Panc1 (cell line): ENCODE data around the gene CNOT11. TPM values are rescaled to one million over a fixed set of nuclear protein-coding genes. Genes with fewer than 3 reads are reported as not detected.

Source experiments
- ATAC-seq: fragments of 200-7000 bp; cut with Tn5 transposase; 2 replicates; pipeline ENCODE4 v1.9.1; 2020; ENCODE audit warnings: mild to moderate bottlenecking, moderate library complexity
- BruUV-seq: library from RNA; stranded (reverse); fragments of 400-500 nt; replicated peaks from 2 replicates; lab custom pipeline; 2021; lab: Mats Ljungman, UMichigan
- CTCF ChIA-PET: fragments of 300-600 bp; sonication (Branson Sonifier 250); formaldehyde crosslinking; loops from one replicate; lab custom pipeline; 2022; ENCODE audit warnings: antibody characterized with exemption; lab: Charles Lee
- POLR2A ChIA-PET: fragments of 300-600 bp; sonication (Branson Sonifier 250); formaldehyde crosslinking; loops from one replicate; lab custom pipeline; 2022; ENCODE audit warnings: antibody characterized with exemption; lab: Charles Lee
- DNase-seq: peaks from one replicate; pipeline ENCODE4 v3.0.0-alpha.2; 2010; ENCODE audit warnings: low read depth, low spot score
- H3K27ac ChIP-seq: 2 replicates; pipeline ENCODE4 v1.5.1; 2011; ENCODE audit warnings: mild to moderate bottlenecking, low read length, inconsistent platforms
- H3K27me3 ChIP-seq: fragments of 200-500 bp; sonication (Bioruptor generic); 2 replicates; pipeline ENCODE4 v1.6.0; 2014; ENCODE audit warnings: low read length, inconsistent platforms; ENCODE audit not compliant: control insufficient read depth, insufficient read depth
- H3K36me3 ChIP-seq: fragments of 200-500 bp; sonication (Bioruptor generic); 2 replicates; pipeline ENCODE4 v1.5.1; 2014; ENCODE audit warnings: inconsistent platforms, mild to moderate bottlenecking, low read length, moderate library complexity; ENCODE audit not compliant: control insufficient read depth, insufficient read depth
- H3K4me1 ChIP-seq: 2 replicates; pipeline ENCODE4 v1.5.1; 2011; ENCODE audit warnings: inconsistent platforms, mild to moderate bottlenecking, low read length, moderate library complexity; ENCODE audit not compliant: control insufficient read depth, insufficient read depth
- H3K4me3 ChIP-seq, 2 experiments: 2 replicates each; pipeline ENCODE4 v1.5.1; 2011 to 2012; ENCODE audit warnings: low read depth in 2 of 2, low read length in 2 of 2, mild to moderate bottlenecking in 2 of 2, inconsistent platforms in 1 of 2, moderate library complexity in 1 of 2
- H3K9me3 ChIP-seq: fragments of 200-500 bp; sonication (Bioruptor generic); 2 replicates; pipeline ENCODE4 v1.5.1; 2014; ENCODE audit warnings: low read depth, mild to moderate bottlenecking, inconsistent platforms, low read length, moderate library complexity; ENCODE audit not compliant: control insufficient read depth, insufficient read depth
- POLR2AphosphoS5 ChIP-seq: IDR thresholded peaks from 2 replicates; pipeline ENCODE4 v1.6.1; 2012; ENCODE audit warnings: mild to moderate bottlenecking, low read depth, low read length, moderate library complexity
- SIN3A ChIP-seq: IDR thresholded peaks from 2 replicates; pipeline ENCODE4 v1.6.1; 2012; ENCODE audit warnings: low read depth, mild to moderate bottlenecking, low read length, moderate library complexity, borderline replicate concordance; ENCODE audit not compliant: insufficient read depth
- TCF7L2 ChIP-seq: IDR thresholded peaks from 2 replicates; pipeline ENCODE4 v1.6.1; 2011; ENCODE audit warnings: mild to moderate bottlenecking, low read depth, low read length, inconsistent platforms
- in situ Hi-C: cut with HindIII; loops from 2 replicates; pipeline ENCODE4 v1.10.0; 2016; ENCODE audit warnings: low sequenced_read_pairs, low pct_unique_long_range_greater_than_20kb
- intact Hi-C: fragments of 100-400 bp; cut with micrococcal nuclease; formaldehyde crosslinking; loops from one replicate; pipeline ENCODE4 v1.10.0; 2022; ENCODE audit not compliant: unreplicated experiment
- total RNA-seq: library from RNA; stranded (reverse); gene quantifications from one replicate; pipeline ENCODE4 v1.2.1, GENCODE V29; 2021; ENCODE audit not compliant: unreplicated experiment
- TF ChIP-seq, protein P1 (sequence below), 2 experiments: IDR thresholded peaks; 2 replicates each; pipeline ENCODE4 v1.6.1; 2011 to 2012; ENCODE audit warnings: low read depth in 2 of 2, control low read depth in 1 of 2, low read length in 1 of 2, mild to moderate bottlenecking in 1 of 2, moderate library complexity in 1 of 2; ENCODE audit not compliant: insufficient read depth in 1 of 2
- TF ChIP-seq, protein P2 (sequence below): fragments of 450-650 bp; IDR thresholded peaks from 2 replicates; pipeline ENCODE4 v1.5.1; 2017; ENCODE audit warnings: mild to moderate bottlenecking

The CNOT11 gene
- total RNA-seq, 1 experiment from 2014 or later = 58.3 TPM

GRCh38 chr2:101291973-101292372 is 39.3 kb downstream of the CNOT11 start:
- BruUV-seq = no TSS peak
- Histone ChIP-seq H3K27me3 (no peaks in the 10 kb centered on the region), H3K36me3 (peaks cover 17% of the 10 kb centered on the region), H3K27ac (no peak overlapping the region), H3K4me1 (no peaks in the 10 kb centered on the region), H3K4me3 (no peak overlapping the region), H3K9me3 (no peaks in the 10 kb centered on the region)
- TF ChIP-seq, protein P1, sequence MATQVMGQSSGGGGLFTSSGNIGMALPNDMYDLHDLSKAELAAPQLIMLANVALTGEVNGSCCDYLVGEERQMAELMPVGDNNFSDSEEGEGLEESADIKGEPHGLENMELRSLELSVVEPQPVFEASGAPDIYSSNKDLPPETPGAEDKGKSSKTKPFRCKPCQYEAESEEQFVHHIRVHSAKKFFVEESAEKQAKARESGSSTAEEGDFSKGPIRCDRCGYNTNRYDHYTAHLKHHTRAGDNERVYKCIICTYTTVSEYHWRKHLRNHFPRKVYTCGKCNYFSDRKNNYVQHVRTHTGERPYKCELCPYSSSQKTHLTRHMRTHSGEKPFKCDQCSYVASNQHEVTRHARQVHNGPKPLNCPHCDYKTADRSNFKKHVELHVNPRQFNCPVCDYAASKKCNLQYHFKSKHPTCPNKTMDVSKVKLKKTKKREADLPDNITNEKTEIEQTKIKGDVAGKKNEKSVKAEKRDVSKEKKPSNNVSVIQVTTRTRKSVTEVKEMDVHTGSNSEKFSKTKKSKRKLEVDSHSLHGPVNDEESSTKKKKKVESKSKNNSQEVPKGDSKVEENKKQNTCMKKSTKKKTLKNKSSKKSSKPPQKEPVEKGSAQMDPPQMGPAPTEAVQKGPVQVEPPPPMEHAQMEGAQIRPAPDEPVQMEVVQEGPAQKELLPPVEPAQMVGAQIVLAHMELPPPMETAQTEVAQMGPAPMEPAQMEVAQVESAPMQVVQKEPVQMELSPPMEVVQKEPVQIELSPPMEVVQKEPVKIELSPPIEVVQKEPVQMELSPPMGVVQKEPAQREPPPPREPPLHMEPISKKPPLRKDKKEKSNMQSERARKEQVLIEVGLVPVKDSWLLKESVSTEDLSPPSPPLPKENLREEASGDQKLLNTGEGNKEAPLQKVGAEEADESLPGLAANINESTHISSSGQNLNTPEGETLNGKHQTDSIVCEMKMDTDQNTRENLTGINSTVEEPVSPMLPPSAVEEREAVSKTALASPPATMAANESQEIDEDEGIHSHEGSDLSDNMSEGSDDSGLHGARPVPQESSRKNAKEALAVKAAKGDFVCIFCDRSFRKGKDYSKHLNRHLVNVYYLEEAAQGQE (IDR thresholded peaks at IDR 0.05; ENCODE audit: insufficient read depth in 1 of 2, low read depth in 2 of 2, low read length in 1 of 2) = no peak
- TF ChIP-seq POLR2AphosphoS5 = no peak
- no peak for TF ChIP-seq TCF7L2
- no peak for TF ChIP-seq SIN3A
- TF ChIP-seq, protein P2, sequence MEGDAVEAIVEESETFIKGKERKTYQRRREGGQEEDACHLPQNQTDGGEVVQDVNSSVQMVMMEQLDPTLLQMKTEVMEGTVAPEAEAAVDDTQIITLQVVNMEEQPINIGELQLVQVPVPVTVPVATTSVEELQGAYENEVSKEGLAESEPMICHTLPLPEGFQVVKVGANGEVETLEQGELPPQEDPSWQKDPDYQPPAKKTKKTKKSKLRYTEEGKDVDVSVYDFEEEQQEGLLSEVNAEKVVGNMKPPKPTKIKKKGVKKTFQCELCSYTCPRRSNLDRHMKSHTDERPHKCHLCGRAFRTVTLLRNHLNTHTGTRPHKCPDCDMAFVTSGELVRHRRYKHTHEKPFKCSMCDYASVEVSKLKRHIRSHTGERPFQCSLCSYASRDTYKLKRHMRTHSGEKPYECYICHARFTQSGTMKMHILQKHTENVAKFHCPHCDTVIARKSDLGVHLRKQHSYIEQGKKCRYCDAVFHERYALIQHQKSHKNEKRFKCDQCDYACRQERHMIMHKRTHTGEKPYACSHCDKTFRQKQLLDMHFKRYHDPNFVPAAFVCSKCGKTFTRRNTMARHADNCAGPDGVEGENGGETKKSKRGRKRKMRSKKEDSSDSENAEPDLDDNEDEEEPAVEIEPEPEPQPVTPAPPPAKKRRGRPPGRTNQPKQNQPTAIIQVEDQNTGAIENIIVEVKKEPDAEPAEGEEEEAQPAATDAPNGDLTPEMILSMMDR = no peak
- DNase-seq = no peak
- POLR2A ChIA-PET = interaction anchor here (1.0 kb wide), 1 partner anchor 16 kb away, joined by 3 read pairs; no protein-coding TSS in a partner anchor
- CTCF ChIA-PET = no interaction called here
- intact Hi-C loops (no loop called here), in situ Hi-C loops (no loop called here)
- no peak for ATAC-seq

GRCh38 chr2:101293544-101293943 is 40.9 kb downstream of the CNOT11 start:
- POLR2A ChIA-PET = interaction anchor here (0.5 kb wide), 1 partner anchor 24 kb away, joined by 3 read pairs; no protein-coding TSS in a partner anchor
- in situ Hi-C loops (no loop called here), intact Hi-C loops (no loop called here)
- H3K27ac ChIP-seq = no peak overlapping the region
- CTCF ChIA-PET = no interaction called here
- ATAC-seq (no peak), DNase-seq (no peak)
- peaks cover 14% of the 10 kb centered on the region for H3K36me3 ChIP-seq
- TSS peak; percentile 25 for BruUV-seq
- no peak for TF ChIP-seq SIN3A
- TF ChIP-seq, protein P2 = no peak
- TF ChIP-seq TCF7L2 = no peak
- no peak for TF ChIP-seq POLR2AphosphoS5
- TF ChIP-seq, protein P1 (IDR thresholded peaks at IDR 0.05; ENCODE audit: insufficient read depth in 1 of 2, low read depth in 2 of 2, low read length in 1 of 2) = no peak
- no peaks in the 10 kb centered on the region for H3K4me1 ChIP-seq
- no peaks in the 10 kb centered on the region for H3K9me3 ChIP-seq
- no peak overlapping the region for H3K4me3 ChIP-seq
- H3K27me3 ChIP-seq = no peaks in the 10 kb centered on the region
